Measurements from ENCODE around the gene FAM221A. TPM values are rescaled to one million over a fixed set of nuclear protein-coding genes. Genes with fewer than 3 reads are reported as not detected.
"Not testable (repeated sequence)": the region's sequence is repeated elsewhere in the genome, so short reads cannot be mapped to it uniquely, and the experiment has no call there.

The FAM221A gene
- total RNA-seq, 4 donors from 2014 or later, result 5.8 to 37.5 (median 16.2) TPM

DNA sequence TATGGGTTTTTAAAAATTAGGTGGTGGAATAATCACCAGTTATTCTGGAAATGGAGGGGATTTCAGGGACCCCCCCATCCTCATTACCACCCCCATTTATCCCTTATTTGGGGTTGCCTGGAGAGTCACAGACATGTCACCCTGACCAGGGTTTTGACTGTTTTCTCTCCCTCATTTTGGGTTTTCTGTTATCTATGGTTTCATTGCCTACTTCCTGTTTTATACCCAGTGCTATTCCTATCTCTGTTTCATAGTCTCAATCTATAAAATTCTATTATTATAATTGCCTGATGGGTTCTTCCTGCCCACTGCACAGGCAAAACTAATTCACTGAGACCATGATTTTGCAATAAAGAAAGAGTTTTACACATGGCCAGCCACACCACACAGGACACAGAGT is 15.9 kb upstream of the FAM221A start:
- Histone ChIP-seq H3K36me3 (no peaks in the 10 kb centered on the region), H3K4me3 (no peak overlapping the region), H3K4me1 (no peaks in the 10 kb centered on the region), H3K27ac (no peak overlapping the region), H3K27me3 (no peaks in the 10 kb centered on the region), H3K9me3 (no peaks in the 10 kb centered on the region)
- TF ChIP-seq, protein P1, sequence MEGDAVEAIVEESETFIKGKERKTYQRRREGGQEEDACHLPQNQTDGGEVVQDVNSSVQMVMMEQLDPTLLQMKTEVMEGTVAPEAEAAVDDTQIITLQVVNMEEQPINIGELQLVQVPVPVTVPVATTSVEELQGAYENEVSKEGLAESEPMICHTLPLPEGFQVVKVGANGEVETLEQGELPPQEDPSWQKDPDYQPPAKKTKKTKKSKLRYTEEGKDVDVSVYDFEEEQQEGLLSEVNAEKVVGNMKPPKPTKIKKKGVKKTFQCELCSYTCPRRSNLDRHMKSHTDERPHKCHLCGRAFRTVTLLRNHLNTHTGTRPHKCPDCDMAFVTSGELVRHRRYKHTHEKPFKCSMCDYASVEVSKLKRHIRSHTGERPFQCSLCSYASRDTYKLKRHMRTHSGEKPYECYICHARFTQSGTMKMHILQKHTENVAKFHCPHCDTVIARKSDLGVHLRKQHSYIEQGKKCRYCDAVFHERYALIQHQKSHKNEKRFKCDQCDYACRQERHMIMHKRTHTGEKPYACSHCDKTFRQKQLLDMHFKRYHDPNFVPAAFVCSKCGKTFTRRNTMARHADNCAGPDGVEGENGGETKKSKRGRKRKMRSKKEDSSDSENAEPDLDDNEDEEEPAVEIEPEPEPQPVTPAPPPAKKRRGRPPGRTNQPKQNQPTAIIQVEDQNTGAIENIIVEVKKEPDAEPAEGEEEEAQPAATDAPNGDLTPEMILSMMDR (IDR thresholded peaks at IDR 0.05), result no peak
- TF ChIP-seq POLR2A (IDR thresholded peaks at IDR 0.05), result no peak
- DNase-seq, result no peak

DNA sequence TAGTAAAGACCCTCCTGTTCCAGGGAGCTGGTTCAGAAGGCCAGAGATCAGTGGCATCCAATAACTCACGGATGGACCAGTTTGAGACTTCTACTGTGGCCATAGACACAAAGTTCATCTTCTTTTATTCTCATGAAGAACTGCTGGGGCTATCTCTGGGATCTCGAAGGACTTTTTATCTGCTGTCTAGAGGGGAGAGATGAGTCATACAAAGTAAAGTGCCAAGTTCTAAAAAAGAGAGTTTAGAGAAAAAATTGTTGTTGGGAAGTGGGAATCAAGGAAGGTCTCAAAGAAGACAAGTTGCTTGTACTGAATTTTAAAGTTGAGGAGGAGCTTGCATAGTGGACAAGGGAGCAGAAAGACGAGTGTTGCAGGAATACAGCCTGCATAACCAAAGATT is 8.0 kb upstream of the FAM221A start:
- H3K4me1 ChIP-seq, result no peaks in the 10 kb centered on the region
- no peak for TF ChIP-seq POLR2A (IDR thresholded peaks at IDR 0.05)
- TF ChIP-seq, protein P1 (IDR thresholded peaks at IDR 0.05), result no peak
- no peaks in the 10 kb centered on the region for H3K27me3 ChIP-seq
- H3K36me3 ChIP-seq, result no peaks in the 10 kb centered on the region
- no peaks in the 10 kb centered on the region for H3K9me3 ChIP-seq
- H3K27ac ChIP-seq, result no peak overlapping the region
- DNase-seq, result no peak
- no peak overlapping the region for H3K4me3 ChIP-seq

DNA sequence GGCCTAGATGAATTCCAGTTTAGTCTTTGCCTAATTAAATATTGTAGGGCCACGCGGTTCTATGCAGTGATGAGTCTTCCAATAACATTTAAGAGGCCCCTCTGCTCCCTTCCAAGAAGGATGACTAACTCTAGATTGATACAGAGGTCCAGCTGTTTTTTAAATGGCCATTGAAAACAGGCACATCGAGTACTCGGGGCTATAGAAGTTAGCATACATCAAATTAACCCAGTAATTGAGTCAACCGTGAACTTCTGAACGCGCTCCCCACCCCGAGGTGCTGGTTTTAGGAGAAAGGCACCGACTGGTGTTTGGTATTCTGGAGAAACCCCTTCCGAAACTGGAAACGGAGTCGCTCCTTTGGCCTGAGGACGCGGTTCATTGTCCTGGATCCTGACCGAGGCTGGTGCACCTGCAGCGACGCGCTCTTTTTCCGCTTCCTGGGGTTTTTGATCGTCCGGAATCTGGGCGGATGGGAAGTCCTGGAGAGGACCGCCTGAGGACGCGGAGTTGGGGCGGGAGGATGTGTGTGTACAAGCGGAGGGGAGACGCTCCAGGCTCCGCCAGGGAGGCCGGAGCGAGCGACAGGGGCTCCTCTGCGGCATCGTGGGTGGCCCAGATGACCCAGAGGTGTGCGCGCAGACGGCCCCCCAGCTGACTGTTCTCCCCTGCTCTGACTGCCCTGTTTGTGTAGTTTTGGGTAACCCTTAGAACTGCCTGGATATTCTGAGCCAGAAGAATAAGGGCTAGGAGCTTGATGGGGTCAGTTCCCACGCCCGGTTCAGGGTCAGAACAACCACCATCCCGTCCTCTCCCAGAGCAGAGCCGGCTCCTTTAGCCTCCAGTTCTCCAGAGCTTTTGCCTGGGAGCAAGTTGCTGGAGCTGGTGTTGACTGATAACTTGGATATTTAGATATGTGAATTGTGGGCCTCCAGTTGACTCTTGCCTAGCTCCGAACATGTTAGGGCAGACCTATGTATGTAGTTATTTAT is 711 bp downstream of the FAM221A start:
- no peaks in the 10 kb centered on the region for H3K36me3 ChIP-seq
- peak; percentile 47 to 85 (median 82) for DNase-seq
- H3K9me3 ChIP-seq, result no peaks in the 10 kb centered on the region
- peak overlapping the region; percentile 62 to 86 (median 76) for H3K4me3 ChIP-seq
- peaks cover 0 to 8% (median 1%) of the 10 kb centered on the region in 4 donors for H3K4me1 ChIP-seq
- H3K27me3 ChIP-seq, result no peaks in the 10 kb centered on the region
- H3K27ac ChIP-seq, result peak overlapping the region; percentile 72 to 91 (median 82)
- TF ChIP-seq, protein P1 (IDR thresholded peaks at IDR 0.05), result no peak
- peak; percentile 45 to 59 for TF ChIP-seq POLR2A (IDR thresholded peaks at IDR 0.05)

DNA sequence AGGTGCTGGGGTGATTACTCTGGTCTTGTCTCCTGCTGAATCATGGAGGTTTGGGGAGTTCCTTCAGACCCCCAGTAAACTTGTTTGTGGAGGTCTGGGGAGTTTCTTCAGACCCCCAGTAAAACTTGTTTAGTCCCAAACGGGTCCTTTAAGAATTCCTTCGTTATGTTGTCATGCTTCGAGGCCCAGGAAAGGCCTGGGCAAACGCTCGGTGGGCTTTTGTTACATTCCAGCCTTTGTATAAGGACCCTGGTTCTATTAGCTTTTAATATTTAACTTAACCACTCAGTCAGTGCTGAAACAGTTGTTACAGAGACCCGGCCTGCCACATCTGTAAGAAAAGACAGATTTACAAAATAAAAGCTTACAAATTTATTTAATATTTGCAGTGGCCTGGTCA is 4.0 kb downstream of the FAM221A start:
- H3K27ac ChIP-seq, DNase-seq, H3K4me3 ChIP-seq, H3K36me3 ChIP-seq, H3K27me3 ChIP-seq, H3K9me3 ChIP-seq, H3K4me1 ChIP-seq: not testable (repeated sequence)

DNA sequence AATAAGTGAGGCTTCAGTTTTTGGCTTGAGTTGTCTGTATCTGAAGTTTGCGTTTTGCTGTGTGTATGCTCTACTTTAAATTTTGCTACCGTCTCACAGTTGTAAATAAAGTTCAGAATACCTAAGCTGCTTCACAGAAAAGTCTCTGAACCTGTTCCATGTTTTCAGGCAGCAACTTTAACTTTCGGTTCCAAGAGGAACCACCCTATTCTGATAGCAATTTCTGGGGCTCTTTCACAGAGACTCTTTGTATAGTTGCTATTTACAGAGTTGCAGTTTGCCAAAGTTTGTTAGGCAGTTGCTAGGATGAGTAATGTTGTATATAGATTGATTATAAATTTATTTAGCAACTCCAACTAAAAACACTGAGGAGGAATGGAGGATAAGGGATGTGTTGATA is 5.7 kb downstream of the FAM221A start:
- peaks cover 0 to 19% (median 0%) of the 10 kb centered on the region in 3 donors for H3K36me3 ChIP-seq
- H3K9me3 ChIP-seq, result no peaks in the 10 kb centered on the region
- TF ChIP-seq, protein P1 (IDR thresholded peaks at IDR 0.05), result no peak
- no peak for TF ChIP-seq POLR2A (IDR thresholded peaks at IDR 0.05)
- H3K27me3 ChIP-seq, result no peaks in the 10 kb centered on the region
- H3K27ac ChIP-seq, result peak overlapping the region in 2 of 4 donors; percentile 22 to 29
- H3K4me3 ChIP-seq, result no peak overlapping the region
- H3K4me1 ChIP-seq, result peaks cover 0 to 8% (median 1%) of the 10 kb centered on the region in 4 donors
- DNase-seq, result no peak

DNA sequence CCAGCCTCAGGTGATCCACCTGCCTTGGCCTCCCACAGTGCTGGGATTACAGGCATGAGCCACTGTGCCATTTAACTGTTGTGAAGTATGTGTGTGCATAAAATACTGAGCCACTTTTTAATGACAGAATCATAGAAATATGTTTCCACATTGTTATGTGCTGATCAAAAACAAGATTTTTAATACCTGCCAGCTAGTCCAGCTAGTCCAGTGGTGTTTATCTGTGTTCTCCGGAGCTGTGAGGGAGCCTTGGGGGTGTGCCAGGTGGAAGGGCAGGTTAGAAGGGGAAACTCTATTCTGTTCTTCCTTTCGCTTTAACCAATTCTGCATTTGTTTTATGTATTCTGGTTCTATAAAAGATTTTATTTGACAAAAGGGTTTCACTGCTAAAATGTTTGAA is 7.0 kb downstream of the FAM221A start:
- no peak for DNase-seq
- H3K4me1 ChIP-seq, result no peaks in the 10 kb centered on the region
- peaks cover 0 to 28% (median 0%) of the 10 kb centered on the region in 3 donors for H3K36me3 ChIP-seq
- TF ChIP-seq, protein P1 (IDR thresholded peaks at IDR 0.05), result no peak
- TF ChIP-seq POLR2A (IDR thresholded peaks at IDR 0.05), result no peak
- no peak overlapping the region for H3K27ac ChIP-seq
- H3K27me3 ChIP-seq, result no peaks in the 10 kb centered on the region
- H3K4me3 ChIP-seq, result no peak overlapping the region
- H3K9me3 ChIP-seq, result no peaks in the 10 kb centered on the region
